PFSK-1 (cell line): ENCODE results near the gene ZBTB2.

Experiments
- POLR2AphosphoS5 ChIP-seq: IDR thresholded peaks from 2 replicates; pipeline ENCODE4 v1.6.1; 2012; ENCODE audit warnings: low read depth, mild to moderate bottlenecking, control low read depth, low read length, moderate library complexity
- SIN3A ChIP-seq: IDR thresholded peaks from 2 replicates; pipeline ENCODE4 v1.6.1; 2012; ENCODE audit warnings: mild to moderate bottlenecking, low read length, moderate library complexity, borderline replicate concordance; ENCODE audit not compliant: insufficient read depth
- TAF1 ChIP-seq: IDR thresholded peaks from 2 replicates; pipeline ENCODE4 v1.6.1; 2012; ENCODE audit warnings: low read length, control low read depth, borderline replicate concordance; ENCODE audit not compliant: insufficient read depth
- TF ChIP-seq, protein P1 (sequence below), 2 experiments: IDR thresholded peaks; 2 replicates each; pipeline versions ENCODE4 v1.6.1 to v1.8.0; 2011 to 2012; ENCODE audit warnings: low read depth in 2 of 2, low read length in 2 of 2, control low read depth in 1 of 2, inconsistent platforms in 1 of 2, mild to moderate bottlenecking in 1 of 2, moderate library complexity in 1 of 2; ENCODE audit not compliant: insufficient read depth in 1 of 2

DNA sequence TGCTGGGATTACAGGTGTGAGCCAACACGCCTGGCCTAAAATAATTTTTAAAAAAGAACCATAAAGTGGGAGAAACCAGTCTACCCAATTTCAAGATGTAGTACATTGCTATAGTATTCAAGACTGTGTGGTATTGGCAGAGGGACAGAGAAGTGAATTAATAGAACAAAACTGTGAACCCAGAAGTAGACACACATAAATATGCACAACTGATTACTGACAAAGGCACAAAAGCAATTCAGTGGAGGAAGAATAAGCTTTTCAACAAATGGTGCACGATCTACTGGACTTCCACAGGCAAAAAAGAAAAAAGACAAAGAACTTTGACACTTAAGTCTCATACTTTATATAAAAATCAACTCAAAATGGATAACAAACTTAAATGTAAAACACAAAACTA is 15.5 kb downstream of the ZBTB2 start:
- TF ChIP-seq POLR2AphosphoS5 (no peak), TAF1 (no peak), SIN3A (no peak)
- TF ChIP-seq, protein P1, sequence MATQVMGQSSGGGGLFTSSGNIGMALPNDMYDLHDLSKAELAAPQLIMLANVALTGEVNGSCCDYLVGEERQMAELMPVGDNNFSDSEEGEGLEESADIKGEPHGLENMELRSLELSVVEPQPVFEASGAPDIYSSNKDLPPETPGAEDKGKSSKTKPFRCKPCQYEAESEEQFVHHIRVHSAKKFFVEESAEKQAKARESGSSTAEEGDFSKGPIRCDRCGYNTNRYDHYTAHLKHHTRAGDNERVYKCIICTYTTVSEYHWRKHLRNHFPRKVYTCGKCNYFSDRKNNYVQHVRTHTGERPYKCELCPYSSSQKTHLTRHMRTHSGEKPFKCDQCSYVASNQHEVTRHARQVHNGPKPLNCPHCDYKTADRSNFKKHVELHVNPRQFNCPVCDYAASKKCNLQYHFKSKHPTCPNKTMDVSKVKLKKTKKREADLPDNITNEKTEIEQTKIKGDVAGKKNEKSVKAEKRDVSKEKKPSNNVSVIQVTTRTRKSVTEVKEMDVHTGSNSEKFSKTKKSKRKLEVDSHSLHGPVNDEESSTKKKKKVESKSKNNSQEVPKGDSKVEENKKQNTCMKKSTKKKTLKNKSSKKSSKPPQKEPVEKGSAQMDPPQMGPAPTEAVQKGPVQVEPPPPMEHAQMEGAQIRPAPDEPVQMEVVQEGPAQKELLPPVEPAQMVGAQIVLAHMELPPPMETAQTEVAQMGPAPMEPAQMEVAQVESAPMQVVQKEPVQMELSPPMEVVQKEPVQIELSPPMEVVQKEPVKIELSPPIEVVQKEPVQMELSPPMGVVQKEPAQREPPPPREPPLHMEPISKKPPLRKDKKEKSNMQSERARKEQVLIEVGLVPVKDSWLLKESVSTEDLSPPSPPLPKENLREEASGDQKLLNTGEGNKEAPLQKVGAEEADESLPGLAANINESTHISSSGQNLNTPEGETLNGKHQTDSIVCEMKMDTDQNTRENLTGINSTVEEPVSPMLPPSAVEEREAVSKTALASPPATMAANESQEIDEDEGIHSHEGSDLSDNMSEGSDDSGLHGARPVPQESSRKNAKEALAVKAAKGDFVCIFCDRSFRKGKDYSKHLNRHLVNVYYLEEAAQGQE (IDR thresholded peaks at IDR 0.05; ENCODE audit: insufficient read depth in 1 of 2, low read depth in 2 of 2, low read length in 2 of 2), result no peak
